GM12878 (cell line): Measurements from ENCODE around the gene ATRN. TPM values are rescaled to one million over a fixed set of nuclear protein-coding genes. Genes with fewer than 3 reads are reported as not detected.

ENCODE experiments used
- ATAC-seq: fragments of 200-7000 bp; cut with Tn5 transposase; 3 replicates; pipeline ENCODE4 v1.9.1; 2020; ENCODE audit warnings: mild to moderate bottlenecking, moderate library complexity
- BruUV-seq: library from RNA; stranded (reverse); fragments of 400-500 nt; replicated peaks from 2 replicates; lab custom pipeline; 2021; lab: Mats Ljungman, UMichigan
- CTCF ChIA-PET: fragments of 300-600 bp; sonication (Branson Sonifier 250); formaldehyde crosslinking; extraction: SDS; loops from one replicate; lab custom pipeline; 2021; ENCODE audit warnings: inconsistent platforms; lab: Yijun Ruan, JAX
- POLR2A ChIA-PET: fragments of 350-600 bp; formaldehyde crosslinking; extraction: SDS; loops from one replicate; lab custom pipeline; 2021; ENCODE audit warnings: inconsistent platforms; lab: Charles Lee
- RAD21 ChIA-PET: fragments of 300-600 bp; sonication (Branson Sonifier 250); formaldehyde crosslinking; loops from one replicate; lab custom pipeline; 2023; ENCODE audit warnings: antibody characterized with exemption; ENCODE audit not compliant: unreplicated experiment; lab: Charles Lee
- SMC1A ChIA-PET: fragments of 300-600 bp; sonication (Branson Sonifier 250); formaldehyde crosslinking; loops from one replicate; lab custom pipeline; 2023; ENCODE audit not compliant: unreplicated experiment, uncharacterized antibody; lab: Charles Lee
- DNase-seq: peaks from one replicate; pipeline ENCODE4 v3.0.0-alpha.2; 2011; ENCODE audit warnings: low read depth, low spot score
- FAIRE-seq: peaks from 3 replicates; lab custom pipeline; 2011; peaks lifted over from hg19 to GRCh38; lab: Jason Lieb, UNC
- H2AFZ ChIP-seq: 2 replicates; pipeline ENCODE4 v1.6.0; 2011; ENCODE audit warnings: low read depth, low read length, control low read depth; ENCODE audit not compliant: control insufficient read depth
- H3K27ac ChIP-seq: 2 replicates; pipeline ENCODE4 v1.5.1; 2011; ENCODE audit warnings: control low read depth; ENCODE audit not compliant: control insufficient read depth, insufficient read depth
- H3K27me3 ChIP-seq, 2 experiments: replicated peaks in 1 of 2; 2 replicates each; pipeline versions ENCODE4 v1.6.0 to v1.6.1; 2011; ENCODE audit warnings: low read length in 1 of 2; ENCODE audit not compliant: control insufficient read depth in 2 of 2, insufficient read depth in 2 of 2
- H3K36me3 ChIP-seq, 2 experiments: 2 replicates each; pipeline ENCODE4 v1.5.1; 2011; ENCODE audit warnings: low read length in 1 of 2; ENCODE audit not compliant: control insufficient read depth in 2 of 2, insufficient read depth in 2 of 2
- H3K4me1 ChIP-seq: 2 replicates; pipeline ENCODE4 v1.6.1; 2011; ENCODE audit warnings: mild to moderate bottlenecking, low read length, moderate library complexity, mixed read lengths; ENCODE audit not compliant: control insufficient read depth, insufficient read depth
- H3K4me2 ChIP-seq: 2 replicates; pipeline ENCODE4 v1.6.0; 2011; ENCODE audit warnings: control low read depth; ENCODE audit not compliant: control insufficient read depth, insufficient read depth
- H3K4me3 ChIP-seq: fragments of 200-600 bp; sonication (generic); 2 replicates; pipeline ENCODE4 v1.5.1; 2016
- H3K79me2 ChIP-seq: 2 replicates; pipeline ENCODE4 v1.6.0; 2011; ENCODE audit warnings: low read length; ENCODE audit not compliant: control insufficient read depth, insufficient read depth
- H3K9ac ChIP-seq: 2 replicates; pipeline ENCODE4 v1.8.0; 2011; ENCODE audit warnings: low read length, control low read depth, mixed read lengths; ENCODE audit not compliant: control insufficient read depth, insufficient read depth
- H3K9me3 ChIP-seq: replicated peaks from 3 replicates; pipeline ENCODE4 v1.5.1; 2011; ENCODE audit warnings: mild to moderate bottlenecking, low read length; ENCODE audit not compliant: control insufficient read depth, insufficient read depth
- H4K20me1 ChIP-seq: 2 replicates; pipeline ENCODE4 v1.6.0; 2011; ENCODE audit not compliant: control insufficient read depth, insufficient read depth
- BACH1 ChIP-seq: fragments of 450-650 bp; IDR thresholded peaks from 2 replicates; pipeline ENCODE4 v1.6.1; 2017; ENCODE audit warnings: mild to moderate bottlenecking, borderline replicate concordance
- CREM ChIP-seq: IDR thresholded peaks from 2 replicates; pipeline ENCODE4 v1.6.1; 2014; ENCODE audit warnings: antibody characterized with exemption, low read depth
- EP300 ChIP-seq, 2 experiments: fragments of 150-350 bp in 1 of 2; IDR thresholded peaks; 2 replicates each; pipeline ENCODE4 v1.6.1; 2011 to 2012; ENCODE audit warnings: low read depth in 2 of 2, low read length in 2 of 2, borderline replicate concordance in 1 of 2, improper control_type of control experiment in 1 of 2, inconsistent platforms in 1 of 2; ENCODE audit not compliant: control insufficient read depth in 1 of 2
- GATAD2B ChIP-seq: fragments of 450-650 bp; conservative IDR thresholded peaks from 2 replicates; pipeline ENCODE4 v1.6.1; 2017; ENCODE audit warnings: low read depth, mild to moderate bottlenecking, moderate library complexity
- JUND ChIP-seq: IDR thresholded peaks from 2 replicates; pipeline ENCODE4 v1.6.1; 2012; ENCODE audit warnings: low read depth, mild to moderate bottlenecking, low read length, improper control_type of control experiment, moderate library complexity
- MLLT1 ChIP-seq: fragments of 450-650 bp; IDR thresholded peaks from 2 replicates; pipeline ENCODE4 v1.6.1; 2016; ENCODE audit warnings: mild to moderate bottlenecking
- SUZ12 ChIP-seq: fragments of 200-600 bp; sonication (generic); IDR thresholded peaks from one replicate; pipeline ENCODE4 v1.6.1; 2018; ENCODE audit warnings: antibody characterized with exemption, mild to moderate bottlenecking; ENCODE audit not compliant: unreplicated experiment
- TCF7 ChIP-seq: IDR thresholded peaks from 2 replicates; pipeline ENCODE4 v1.6.1; 2014; ENCODE audit warnings: antibody characterized with exemption, borderline replicate concordance
- YY1 ChIP-seq: IDR thresholded peaks from 2 replicates; pipeline ENCODE4 v1.6.1; 2011; ENCODE audit warnings: low read depth, mild to moderate bottlenecking, low read length
- WGBS: methylation state at CpG from one replicate; pipeline ENCODE4 v1.1.6; 2016; ENCODE audit warnings: low lambda C conversion rate; ENCODE audit not compliant: insufficient replicate concordance, insufficient coverage; ENCODE audit errors: missing lambda C conversion rate; 5-methylcytosine and 5-hydroxymethylcytosine counted together
- in situ Hi-C: fragments of 300-500 bp; cut with MboI; formaldehyde crosslinking; loops from 9 replicates; pipeline ENCODE4 v1.14.3; 2018; ENCODE audit warnings: mixed read lengths
- intact Hi-C: fragments of 100-400 bp; cut with micrococcal nuclease; formaldehyde crosslinking; loops from one replicate; pipeline ENCODE4 v1.14.2; 2022; ENCODE audit not compliant: unreplicated experiment
- polyA plus RNA-seq, 11 experiments: library from polyadenylated mRNA; depleted of rRNA in 4 of 11; unstranded in 6 of 11; stranded (reverse) in 5 of 11; fragments of >200 nt; fragmentation: Nextera tagmentation in 4 of 11; fragmentation: Illumina TruSeq in 1 of 11; extraction: Ambion mirVana in 4 of 11; extraction: Trizol in 1 of 11; gene quantifications; 1 replicate in 1 of 11; 2 replicates in 10 of 11; pipeline versions ENCODE4 v1.2.1 to v1.2.3, GENCODE V29; 2011 to 2016; ENCODE audit warnings: inconsistent platforms in 2 of 11, missing spikeins in 2 of 11, low read depth in 1 of 11
- total RNA-seq, 4 experiments: library from RNA; depleted of rRNA in 3 of 4; stranded (reverse); fragments of >200 nt in 3 of 4; fragmentation: Illumina TruSeq in 1 of 4; extraction: Trizol in 1 of 4; gene quantifications; 2 replicates each; pipeline versions ENCODE4 v1.2.1 to v1.2.3, GENCODE V29; 2013 to 2021

ATRN gene
- total and polyA plus RNA-seq, 10 of the 15 experiments (the other 5 are each of a cell fraction or from before 2014, with no cell fraction given): 0.71 to 11.6 (median 6.9) TPM

- Histone ChIP-seq H3K4me2 (no peak overlapping the region), H3K4me1 (no peaks in the 10 kb centered on the region; the same call in 1 of the 2 replicates), H3K36me3 (no peaks in the 10 kb centered on the region), H3K27ac (no peak overlapping the region), H3K9me3 (no peaks in the 10 kb centered on the region), H3K4me3 (no peak overlapping the region), H3K9ac (no peak overlapping the region), H3K27me3 (peaks cover 0 to 6% of the 10 kb centered on the region in 2 experiments; a peak in 2 of 4 replicates), H2AFZ (no peak overlapping the region), H3K79me2 (no peaks in the 10 kb centered on the region), H4K20me1 (no peaks in the 10 kb centered on the region; the same call in 1 of the 2 replicates)
- BruUV-seq: no TSS peak
- POLR2A ChIA-PET: no interaction called here
- RAD21 ChIA-PET: no interaction called here
- 48% methylated on average over 10 of the region's 10 CpGs for WGBS
- TF ChIP-seq BACH1: no peak
- TF ChIP-seq SUZ12: no peak
- no peak for TF ChIP-seq CREM
- TF ChIP-seq JUND: no peak
- no peak for TF ChIP-seq TCF7
- no peak for TF ChIP-seq EP300 (IDR thresholded peaks at IDR 0.05; ENCODE audit: borderline replicate concordance in 1 of 2, control insufficient read depth in 1 of 2, low read depth in 2 of 2, low read length in 2 of 2)
- TF ChIP-seq GATAD2B: no peak
- TF ChIP-seq MLLT1: no peak
- TF ChIP-seq YY1: no peak
- DNase-seq: no peak
- SMC1A ChIA-PET: interaction anchor here (0.9 kb wide), 1 partner anchor 118 kb away, joined by 4 read pairs; no protein-coding TSS in a partner anchor
- in situ Hi-C loops: no loop called here
- intact Hi-C loops: no loop called here
- no peak for FAIRE-seq
- CTCF ChIA-PET: interaction anchor here (0.7 to 1.1 kb wide), 3 partner anchors 16 to 118 kb away, joined by 3 read pairs; no protein-coding TSS in a partner anchor
- no peak for ATAC-seq
Observed at GRCh38 chr20:3674447-3674846, 203.6 kb downstream of the ATRN start.
